Peyer's patch (tissue), 4 donors: ENCODE results near the gene GSTO2.

ENCODE experiments used
- CTCF ChIP-seq, 6 experiments: fragments of 450-650 bp in 4 of 6; fragments of 200-600 bp in 2 of 6; sonication (generic) in 1 of 6; IDR thresholded peaks; one replicate each; pipeline ENCODE4 v1.5.1; 2017 to 2019; ENCODE audit warnings: antibody characterized with exemption in 6 of 6, mild to moderate bottlenecking in 3 of 6, moderate library complexity in 1 of 6
- POLR2A ChIP-seq, 2 donors: fragments of 450-650 bp; IDR thresholded peaks; one replicate each; pipeline ENCODE4 v1.5.1; 2017; ENCODE audit warnings: antibody characterized with exemption in 2 of 2, mild to moderate bottlenecking in 2 of 2, moderate library complexity in 2 of 2

- TF ChIP-seq CTCF (IDR thresholded peaks at IDR 0.05) (peak in 2 of 6 experiments; percentile 5 to 13), POLR2A (IDR thresholded peaks at IDR 0.05) (no peak)
Observed at GRCh38 chr10:104297697-104298660, 29.0 kb downstream of the GSTO2 start.
